ENCODE measurements around the gene TPT1.
"Not testable (repeated sequence)": the region's sequence is repeated elsewhere in the genome, so short reads cannot be mapped to it uniquely, and the experiment has no call there.

GRCh38 chr13:45379516-45379915 is 38.5 kb upstream of the TPT1 start:
- not testable (repeated sequence) for TF ChIP-seq CTCF (IDR thresholded peaks at IDR 0.05; ENCODE audit: low read length); EZH2 (IDR thresholded peaks at IDR 0.05; ENCODE audit: borderline replicate concordance, low read length)
